Coronary artery (tissue), 2 donors: ENCODE measurements around the gene TGFB2.
A peak's percentile ranks its signal among the peaks of the same experiment; 100 is the strongest.

ENCODE experiments used
- DNase-seq: peaks from one replicate; pipeline ENCODE4 v3.0.0-alpha.2; 2017; ENCODE audit warnings: low spot score
- H3K27ac ChIP-seq, 2 donors: fragments of 200-600 bp; sonication (generic); one replicate each; pipeline ENCODE4 v1.5.1; 2016 to 2019
- H3K4me3 ChIP-seq: fragments of 200-600 bp; sonication (generic); 2 replicates; pipeline ENCODE4 v1.5.1; 2016; ENCODE audit warnings: mild to moderate bottlenecking, moderate library complexity
- TF ChIP-seq, protein P1 (sequence below): fragments of 200-600 bp; sonication (generic); IDR thresholded peaks from one replicate; pipeline ENCODE4 v1.5.1; 2019; ENCODE audit warnings: antibody characterized with exemption

TGFB2 gene

DNA sequence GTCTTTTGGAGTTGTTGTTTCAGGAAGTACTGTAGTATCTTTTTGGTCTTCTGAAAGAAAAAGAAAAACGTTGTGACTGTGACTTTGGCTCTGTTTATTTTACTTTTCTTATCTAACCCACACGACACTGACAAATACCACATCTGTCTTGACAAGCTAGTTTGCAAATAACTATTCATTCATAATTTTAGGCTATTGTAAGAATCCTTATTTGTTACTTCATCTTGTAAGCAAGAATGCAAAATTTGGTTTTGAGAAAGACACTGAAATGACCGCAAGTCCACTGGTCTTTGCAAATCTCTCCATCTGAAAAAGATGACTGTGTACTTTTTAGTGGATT, 12.7 kb downstream of the TGFB2 start:
- DNase-seq = no peak
- TF ChIP-seq, protein P1, sequence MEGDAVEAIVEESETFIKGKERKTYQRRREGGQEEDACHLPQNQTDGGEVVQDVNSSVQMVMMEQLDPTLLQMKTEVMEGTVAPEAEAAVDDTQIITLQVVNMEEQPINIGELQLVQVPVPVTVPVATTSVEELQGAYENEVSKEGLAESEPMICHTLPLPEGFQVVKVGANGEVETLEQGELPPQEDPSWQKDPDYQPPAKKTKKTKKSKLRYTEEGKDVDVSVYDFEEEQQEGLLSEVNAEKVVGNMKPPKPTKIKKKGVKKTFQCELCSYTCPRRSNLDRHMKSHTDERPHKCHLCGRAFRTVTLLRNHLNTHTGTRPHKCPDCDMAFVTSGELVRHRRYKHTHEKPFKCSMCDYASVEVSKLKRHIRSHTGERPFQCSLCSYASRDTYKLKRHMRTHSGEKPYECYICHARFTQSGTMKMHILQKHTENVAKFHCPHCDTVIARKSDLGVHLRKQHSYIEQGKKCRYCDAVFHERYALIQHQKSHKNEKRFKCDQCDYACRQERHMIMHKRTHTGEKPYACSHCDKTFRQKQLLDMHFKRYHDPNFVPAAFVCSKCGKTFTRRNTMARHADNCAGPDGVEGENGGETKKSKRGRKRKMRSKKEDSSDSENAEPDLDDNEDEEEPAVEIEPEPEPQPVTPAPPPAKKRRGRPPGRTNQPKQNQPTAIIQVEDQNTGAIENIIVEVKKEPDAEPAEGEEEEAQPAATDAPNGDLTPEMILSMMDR = no peak
- H3K27ac ChIP-seq = peak overlapping the region; percentile 52 to 66
- H3K4me3 ChIP-seq = peak overlapping the region; percentile 6

GRCh38 chr1:218361298-218362065, 16.3 kb downstream of the TGFB2 start:
- Histone ChIP-seq H3K27ac (peak overlapping the region in 1 of 2 donors; percentile 25), H3K4me3 (no peak overlapping the region)
- TF ChIP-seq, protein P1 = peak; percentile 15
- DNase-seq = no peak

DNA sequence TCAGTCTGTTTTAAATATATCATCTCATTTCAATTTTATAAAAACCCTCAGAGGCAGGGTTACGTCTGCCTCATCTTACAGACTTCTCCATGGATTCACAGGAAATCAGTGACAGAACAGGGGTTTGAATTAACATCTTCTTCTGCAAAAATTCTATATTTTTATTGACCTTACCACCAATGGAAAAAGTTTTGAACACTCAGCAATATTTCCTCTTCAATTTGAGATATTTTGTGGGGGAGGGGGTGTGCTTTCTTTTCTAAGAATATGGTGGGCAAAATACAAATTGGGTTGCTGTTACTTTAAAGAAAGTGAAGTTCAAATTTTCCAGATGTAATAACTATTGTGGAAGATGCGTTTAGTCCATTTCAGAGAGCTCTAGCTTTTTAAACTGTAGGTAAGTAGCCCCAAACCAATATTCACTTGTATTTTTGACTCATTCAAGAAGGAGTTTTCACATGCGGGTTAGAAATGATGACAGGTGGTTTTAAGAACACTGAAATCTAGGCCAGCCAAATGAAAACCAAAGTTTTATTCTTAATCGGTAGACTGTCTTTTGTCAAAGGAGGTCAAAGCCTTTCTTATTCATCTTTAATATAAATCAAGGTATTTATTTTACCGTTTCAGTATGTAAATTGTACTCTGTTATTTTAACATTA, 17.4 kb downstream of the TGFB2 start:
- H3K4me3 ChIP-seq = no peak overlapping the region
- H3K27ac ChIP-seq = peak overlapping the region; percentile 18 to 29
- TF ChIP-seq, protein P1 = no peak
- DNase-seq = no peak

- no peak for DNase-seq
- Histone ChIP-seq H3K4me3 (no peak overlapping the region), H3K27ac (peak overlapping the region; percentile 18 to 29)
- TF ChIP-seq, protein P1 = no peak
Observed at GRCh38 chr1:218363141-218363540, 18.0 kb downstream of the TGFB2 start.

DNA sequence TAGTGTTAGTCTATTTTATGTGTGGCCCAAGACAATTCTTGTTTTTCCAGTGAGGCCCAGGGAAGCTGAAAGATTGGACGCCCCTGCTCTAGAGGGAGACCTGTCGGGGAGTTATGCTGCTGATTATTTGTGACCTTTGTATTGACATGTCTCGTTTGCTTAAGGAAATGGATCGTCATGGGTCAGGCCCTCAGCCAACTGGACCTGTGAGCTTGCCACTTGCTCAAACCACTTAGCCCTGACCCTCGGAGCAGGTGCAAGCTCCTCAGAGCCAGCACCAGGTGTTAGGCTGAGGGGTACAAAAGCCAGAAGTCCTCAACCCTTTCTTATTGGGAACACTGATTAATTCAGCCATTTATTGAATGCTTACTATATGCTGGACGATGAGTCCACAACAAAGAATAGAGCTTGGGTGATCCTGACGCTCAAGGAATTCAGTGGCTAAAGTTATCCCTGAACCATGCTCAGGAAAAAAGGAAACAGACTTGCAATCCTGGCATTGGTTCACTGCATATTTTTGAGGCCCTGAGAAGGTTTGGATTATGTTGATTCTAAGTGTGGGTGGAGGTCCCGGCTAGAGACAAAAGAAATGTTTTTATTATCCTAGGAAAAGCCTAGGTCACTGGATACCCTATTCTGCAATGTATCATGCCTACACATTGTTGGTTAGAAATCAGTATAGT, 19.0 kb downstream of the TGFB2 start:
- Histone ChIP-seq H3K4me3 (no peak overlapping the region), H3K27ac (peak overlapping the region; percentile 61 to 83)
- no peak for DNase-seq
- TF ChIP-seq, protein P1 = no peak

DNA sequence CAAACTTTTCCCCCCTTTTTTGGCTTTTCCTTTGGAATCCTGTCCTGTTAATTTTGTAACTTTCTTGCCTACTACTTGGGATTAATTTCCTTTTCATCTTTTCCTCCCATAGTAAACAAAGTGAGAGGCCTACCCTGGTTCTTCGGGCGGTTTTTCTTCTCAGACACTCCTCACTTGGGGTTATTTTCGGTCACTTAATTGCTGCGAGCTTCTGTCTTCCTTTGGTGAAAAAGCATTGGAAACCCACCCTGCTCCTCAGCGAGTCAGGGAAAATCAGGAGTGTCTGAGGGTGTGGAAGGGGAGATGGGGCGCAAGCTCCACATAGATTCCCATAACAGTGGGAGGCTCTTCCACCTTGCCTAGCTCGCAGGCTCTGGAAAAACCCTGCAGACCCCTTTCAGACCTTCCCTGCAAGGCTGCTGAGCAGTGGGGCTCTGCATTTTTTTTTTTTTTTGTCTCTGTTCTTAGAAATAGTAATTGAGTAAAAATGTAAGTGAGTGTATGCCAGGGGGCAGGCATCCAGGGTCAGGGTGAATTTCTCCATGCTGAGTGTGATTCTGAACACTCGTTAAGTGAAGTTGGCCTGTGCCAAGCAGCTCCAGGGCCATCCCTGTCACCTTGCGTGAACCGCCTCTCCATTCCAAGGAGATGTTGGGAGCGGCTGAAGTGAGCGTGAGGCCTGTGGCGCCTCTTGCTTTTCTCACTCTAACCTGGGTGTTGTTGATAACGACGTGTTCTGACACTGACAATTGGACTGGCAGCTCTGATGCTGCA, 20.3 kb downstream of the TGFB2 start:
- Histone ChIP-seq H3K4me3 (peak overlapping the region; percentile 3), H3K27ac (peak overlapping the region; percentile 61 to 83)
- DNase-seq = peak; percentile 81
- TF ChIP-seq, protein P1 = no peak
